IMR-90 (cell line): Measurements from ENCODE around the gene CCDC27. TPM values are rescaled to one million over a fixed set of nuclear protein-coding genes. Genes with fewer than 3 reads are reported as not detected.

Source experiments
- ATAC-seq: fragments of 200-7000 bp; cut with Tn5 transposase; 2 replicates; pipeline ENCODE4 v1.9.1; 2020; ENCODE audit warnings: low read depth, mild to moderate bottlenecking, moderate library complexity
- BruUV-seq: library from RNA; stranded (reverse); fragments of 400-500 nt; replicated peaks from 2 replicates; lab custom pipeline; 2021; lab: Mats Ljungman, UMichigan
- CTCF ChIA-PET: fragments of 300-600 bp; formaldehyde crosslinking; extraction: SDS; loops from one replicate; lab custom pipeline; 2021; ENCODE audit warnings: antibody characterized with exemption; lab: Yijun Ruan, JAX
- POLR2A ChIA-PET: fragments of 300-600 bp; sonication (Branson Sonifier 250); formaldehyde crosslinking; loops from one replicate; lab custom pipeline; 2022; ENCODE audit warnings: antibody characterized with exemption; ENCODE audit not compliant: unreplicated experiment; lab: Charles Lee
- DNase-seq: peaks from one replicate; pipeline ENCODE4 v3.0.0; 2013
- H2AFZ ChIP-seq: replicated peaks from 2 replicates; pipeline ENCODE3; 2013; ENCODE audit warnings: low read length, mild to moderate bottlenecking; ENCODE audit not compliant: poor library complexity
- H2AK5ac ChIP-seq: 2 replicates; pipeline ENCODE4 v1.6.1; 2013; ENCODE audit warnings: low read depth, low read length, inconsistent platforms
- H2AK9ac ChIP-seq: replicated peaks from 2 replicates; pipeline ENCODE3; 2013; ENCODE audit warnings: mild to moderate bottlenecking, low read depth, low read length, moderate library complexity; ENCODE audit not compliant: poor library complexity
- H2BK120ac ChIP-seq: 2 replicates; pipeline ENCODE4 v1.6.1; 2013; ENCODE audit warnings: low read depth, low read length, inconsistent platforms
- H2BK15ac ChIP-seq: 3 replicates; pipeline ENCODE4 v1.6.1; 2013; ENCODE audit warnings: low read depth, low read length, inconsistent platforms
- H2BK20ac ChIP-seq: 2 replicates; pipeline ENCODE4 v1.6.1; 2013; ENCODE audit warnings: low read depth, mild to moderate bottlenecking, inconsistent platforms, low read length, moderate library complexity
- H2BK5ac ChIP-seq: 2 replicates; pipeline ENCODE4 v1.6.1; 2013; ENCODE audit warnings: mild to moderate bottlenecking, low read depth, low read length, inconsistent platforms; ENCODE audit not compliant: poor library complexity, severe bottlenecking
- H3K14ac ChIP-seq: replicated peaks from 2 replicates; pipeline ENCODE4 v1.6.1; 2013; ENCODE audit warnings: low read depth, low read length, inconsistent platforms
- H3K18ac ChIP-seq: 2 replicates; pipeline ENCODE4 v1.6.1; 2013; ENCODE audit warnings: low read depth, low read length, control low read depth
- H3K23ac ChIP-seq: 2 replicates; pipeline ENCODE4 v1.6.1; 2013; ENCODE audit warnings: low read depth, low read length, inconsistent platforms
- H3K27ac ChIP-seq: 2 replicates; pipeline ENCODE4 v1.5.1; 2013; ENCODE audit warnings: mild to moderate bottlenecking, control low read depth, low read length; ENCODE audit not compliant: insufficient read depth
- H3K27me3 ChIP-seq: 2 replicates; pipeline ENCODE4 v1.6.1; 2013; ENCODE audit warnings: low read length; ENCODE audit not compliant: control insufficient read depth, insufficient read depth
- H3K36me3 ChIP-seq: 2 replicates; pipeline ENCODE4 v1.6.1; 2013; ENCODE audit warnings: low read length, mixed read lengths; ENCODE audit not compliant: control insufficient read depth, insufficient read depth
- H3K4ac ChIP-seq: 2 replicates; pipeline ENCODE4 v1.6.1; 2013; ENCODE audit warnings: low read depth, low read length, inconsistent platforms
- H3K4me1 ChIP-seq: 2 replicates; pipeline ENCODE4 v1.6.1; 2013; ENCODE audit warnings: low read length, mixed read lengths; ENCODE audit not compliant: control insufficient read depth, insufficient read depth
- H3K4me2 ChIP-seq: 2 replicates; pipeline ENCODE4 v1.6.1; 2013; ENCODE audit warnings: low read depth, mild to moderate bottlenecking, control low read depth, low read length, moderate library complexity
- H3K4me3 ChIP-seq: 2 replicates; pipeline ENCODE4 v1.5.1; 2013; ENCODE audit warnings: low read depth, mild to moderate bottlenecking, control low read depth, low read length, moderate library complexity; ENCODE audit not compliant: insufficient read depth
- H3K56ac ChIP-seq: 2 replicates; pipeline ENCODE4 v1.6.1; 2013; ENCODE audit warnings: low read length, inconsistent platforms; ENCODE audit not compliant: insufficient read depth; ENCODE audit errors: extremely low read depth
- H3K79me1 ChIP-seq, 2 experiments: 2 replicates each; pipeline ENCODE4 v1.6.1; 2013; ENCODE audit warnings: low read length in 2 of 2, inconsistent platforms in 1 of 2, low read depth in 1 of 2
- H3K9ac ChIP-seq: 2 replicates; pipeline ENCODE4 v1.6.1; 2013; ENCODE audit warnings: low read depth, low read length, control low read depth
- H3K9me1 ChIP-seq: 2 replicates; pipeline ENCODE4 v1.6.1; 2013; ENCODE audit warnings: low read length, inconsistent platforms; ENCODE audit not compliant: insufficient read depth
- H3K9me3 ChIP-seq: 2 replicates; pipeline ENCODE4 v1.6.1; 2013; ENCODE audit warnings: low read length; ENCODE audit not compliant: control insufficient read depth, insufficient read depth
- H4K20me1 ChIP-seq: 2 replicates; pipeline ENCODE4 v1.6.1; 2013; ENCODE audit warnings: low read length, inconsistent platforms; ENCODE audit not compliant: insufficient read depth
- H4K5ac ChIP-seq: 2 replicates; pipeline ENCODE4 v1.6.1; 2013; ENCODE audit warnings: mild to moderate bottlenecking, low read depth, low read length, control low read depth
- H4K8ac ChIP-seq, 2 experiments: 2 replicates each; pipeline ENCODE4 v1.6.1; 2013; ENCODE audit warnings: low read depth in 2 of 2, low read length in 2 of 2, control low read depth in 1 of 2, inconsistent platforms in 1 of 2
- H4K91ac ChIP-seq: 2 replicates; pipeline ENCODE4 v1.6.1; 2013; ENCODE audit warnings: low read depth, low read length, inconsistent platforms; ENCODE audit not compliant: insufficient read depth
- BHLHE40 ChIP-seq: fragments of 150-350 bp; IDR thresholded peaks from 2 replicates; pipeline ENCODE4 v1.6.1; 2016; ENCODE audit warnings: mild to moderate bottlenecking, low read depth, low read length
- CHD1 ChIP-seq: IDR thresholded peaks from 2 replicates; pipeline ENCODE4 v1.6.1; 2012; ENCODE audit warnings: low read depth, low read length, improper control_type of control experiment
- CTCF ChIP-seq: conservative IDR thresholded peaks from 2 replicates; pipeline ENCODE4 v1.5.1; 2012; ENCODE audit warnings: mild to moderate bottlenecking, low read depth, low read length, improper control_type of control experiment
- ELK1 ChIP-seq: fragments of 150-350 bp; IDR thresholded peaks from 2 replicates; pipeline ENCODE4 v1.6.1; 2016; ENCODE audit warnings: low read depth, mild to moderate bottlenecking, low read length, moderate library complexity, borderline replicate concordance
- FOS ChIP-seq: fragments of 150-350 bp; IDR thresholded peaks from 2 replicates; pipeline ENCODE4 v1.6.1; 2016; ENCODE audit warnings: low read depth, low read length
- MAFK ChIP-seq: IDR thresholded peaks from 2 replicates; pipeline ENCODE4 v1.6.1; 2012; ENCODE audit warnings: low read depth, low read length, improper control_type of control experiment
- MAZ ChIP-seq: IDR thresholded peaks from 2 replicates; pipeline ENCODE4 v1.6.1; 2012; ENCODE audit warnings: low read depth, mild to moderate bottlenecking, low read length, improper control_type of control experiment, moderate library complexity, borderline replicate concordance
- NFE2L2 ChIP-seq: fragments of 150-350 bp; IDR thresholded peaks from 2 replicates; pipeline ENCODE4 v1.6.1; 2016; ENCODE audit warnings: low read depth, mild to moderate bottlenecking, low read length
- POLR2A ChIP-seq: IDR thresholded peaks from 2 replicates; pipeline ENCODE4 v1.6.1; 2012; ENCODE audit warnings: mild to moderate bottlenecking, low read depth, low read length
- RAD21 ChIP-seq: IDR thresholded peaks from 2 replicates; pipeline ENCODE4 v1.6.1; 2012; ENCODE audit warnings: low read length, improper control_type of control experiment
- RCOR1 ChIP-seq: IDR thresholded peaks from 2 replicates; pipeline ENCODE4 v1.6.1; 2012; ENCODE audit warnings: mild to moderate bottlenecking, low read length, improper control_type of control experiment; ENCODE audit not compliant: insufficient replicate concordance
- RFX5 ChIP-seq: IDR thresholded peaks from 2 replicates; pipeline ENCODE4 v1.8.0; 2012; ENCODE audit warnings: low read depth, mild to moderate bottlenecking, low read length, moderate library complexity
- SMC3 ChIP-seq: fragments of 150-350 bp; IDR thresholded peaks from 2 replicates; pipeline ENCODE4 v1.6.1; 2016; ENCODE audit warnings: low read depth, mild to moderate bottlenecking, antibody characterized with exemption, low read length, moderate library complexity
- WGBS, 2 experiments: methylation state at CpG; one replicate each; pipeline versions ENCODE4 v1.1.5 to v1.1.7; 2013; ENCODE audit warnings: missing lambda C conversion rate in 2 of 2; ENCODE audit not compliant: insufficient read length in 1 of 2; ENCODE audit errors: extremely low coverage in 2 of 2; 5-methylcytosine and 5-hydroxymethylcytosine counted together
- dilution Hi-C: fragments of 300-500 bp; cut with HindIII; formaldehyde crosslinking; loops from one replicate; pipeline ENCODE4 v1.14.3; 2018; ENCODE audit warnings: low sequenced_read_pairs; ENCODE audit not compliant: unreplicated experiment
- in situ Hi-C: fragments of 300-500 bp; cut with MboI; formaldehyde crosslinking; loops from 3 replicates; pipeline ENCODE4 v1.14.3; 2019; ENCODE audit warnings: low sequenced_read_pairs, inconsistent platforms, mixed read lengths
- intact Hi-C: fragments of 100-400 bp; cut with micrococcal nuclease; formaldehyde crosslinking; loops from 2 replicates; pipeline ENCODE4 v1.10.0; 2022
- polyA plus RNA-seq, 3 experiments: library from polyadenylated mRNA; depleted of rRNA; stranded (reverse); fragments of >200 nt; gene quantifications; 2 replicates each; pipeline ENCODE4 v1.2.3, GENCODE V29; 2012; ENCODE audit warnings: low replicate concordance in 1 of 3
- total RNA-seq: library from RNA; depleted of rRNA; stranded (reverse); fragments of >200 nt; gene quantifications from 2 replicates; pipeline ENCODE4 v1.2.3, GENCODE V29; 2012
- TF ChIP-seq, protein P1 (sequence below): fragments of 150-350 bp; IDR thresholded peaks from 2 replicates; pipeline ENCODE4 v1.6.1; 2017; ENCODE audit warnings: mild to moderate bottlenecking, antibody characterized with exemption, low read length, low read depth

The CCDC27 gene
- total and polyA plus RNA-seq, 2 of the 4 experiments (the other 2 are of a cell fraction): not detected

GRCh38 chr1:3718764-3719163, 33.5 kb upstream of the CCDC27 start:
- H2AFZ ChIP-seq: no peak overlapping the region
- 76% methylated on average over 5 of the region's 14 CpGs; no CpG with 5 or more reads in 1 of the 2 experiments for WGBS, 2 experiments
- H3K4me3 ChIP-seq: no peak overlapping the region
- H2BK5ac ChIP-seq: no peak overlapping the region
- DNase-seq (no peak), ATAC-seq (no peak)
- H2AK9ac ChIP-seq: no peak overlapping the region
- H3K79me1 ChIP-seq: no peaks in the 10 kb centered on the region
- H2BK120ac ChIP-seq: no peak overlapping the region
- in situ Hi-C loops: no loop called here
- ChIA-PET POLR2A (interaction anchor here (0.5 kb wide), 1 partner anchor 183 kb away, joined by 3 read pairs; no protein-coding TSS in a partner anchor), CTCF (no interaction called here)
- H3K4me2 ChIP-seq: no peak overlapping the region
- H2BK20ac ChIP-seq: no peak overlapping the region
- no peaks in the 10 kb centered on the region for H4K20me1 ChIP-seq
- H2BK15ac ChIP-seq: no peak overlapping the region
- H3K9me3 ChIP-seq: no peaks in the 10 kb centered on the region
- no peak for TF ChIP-seq MAZ
- TF ChIP-seq MAFK: no peak
- no peak for TF ChIP-seq ELK1
- no peak for TF ChIP-seq RFX5
- TF ChIP-seq SMC3: no peak
- TF ChIP-seq CTCF: no peak
- TF ChIP-seq FOS: no peak
- no peak for TF ChIP-seq NFE2L2
- no peak for TF ChIP-seq RAD21
- TF ChIP-seq, protein P1, sequence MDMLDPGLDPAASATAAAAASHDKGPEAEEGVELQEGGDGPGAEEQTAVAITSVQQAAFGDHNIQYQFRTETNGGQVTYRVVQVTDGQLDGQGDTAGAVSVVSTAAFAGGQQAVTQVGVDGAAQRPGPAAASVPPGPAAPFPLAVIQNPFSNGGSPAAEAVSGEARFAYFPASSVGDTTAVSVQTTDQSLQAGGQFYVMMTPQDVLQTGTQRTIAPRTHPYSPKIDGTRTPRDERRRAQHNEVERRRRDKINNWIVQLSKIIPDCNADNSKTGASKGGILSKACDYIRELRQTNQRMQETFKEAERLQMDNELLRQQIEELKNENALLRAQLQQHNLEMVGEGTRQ: no peak
- TF ChIP-seq POLR2A: no peak
- TF ChIP-seq CHD1: no peak
- no peak for TF ChIP-seq BHLHE40
- TF ChIP-seq RCOR1: no peak
- H3K36me3 ChIP-seq: no peaks in the 10 kb centered on the region
- H3K23ac ChIP-seq: no peak overlapping the region
- intact Hi-C loops: no loop called here
- H4K91ac ChIP-seq: no peak overlapping the region
- no peak overlapping the region for H4K5ac ChIP-seq
- H3K18ac ChIP-seq: no peak overlapping the region
- no TSS peak for BruUV-seq
- H3K14ac ChIP-seq: no peak overlapping the region
- H3K4me1 ChIP-seq: no peaks in the 10 kb centered on the region
- H2AK5ac ChIP-seq: no peak overlapping the region
- dilution Hi-C loops: no loop called here
- no peak overlapping the region for H3K56ac ChIP-seq
- no peaks in the 10 kb centered on the region for H3K9me1 ChIP-seq
- no peak overlapping the region for H3K9ac ChIP-seq
- no peak overlapping the region for H3K27ac ChIP-seq
- H3K4ac ChIP-seq: no peak overlapping the region
- peaks cover 32% of the 10 kb centered on the region for H3K27me3 ChIP-seq
- H4K8ac ChIP-seq: no peak overlapping the region
